Measurements from ENCODE around the gene NOLC1.
"Not testable (repeated sequence)": the region's sequence is repeated elsewhere in the genome, so short reads cannot be mapped to it uniquely, and the experiment has no call there.

NOLC1 gene

GRCh38 chr10:102157224-102157623 lies 5.0 kb downstream of the NOLC1 start:
- DNase-seq, result peak; percentile 23

DNA sequence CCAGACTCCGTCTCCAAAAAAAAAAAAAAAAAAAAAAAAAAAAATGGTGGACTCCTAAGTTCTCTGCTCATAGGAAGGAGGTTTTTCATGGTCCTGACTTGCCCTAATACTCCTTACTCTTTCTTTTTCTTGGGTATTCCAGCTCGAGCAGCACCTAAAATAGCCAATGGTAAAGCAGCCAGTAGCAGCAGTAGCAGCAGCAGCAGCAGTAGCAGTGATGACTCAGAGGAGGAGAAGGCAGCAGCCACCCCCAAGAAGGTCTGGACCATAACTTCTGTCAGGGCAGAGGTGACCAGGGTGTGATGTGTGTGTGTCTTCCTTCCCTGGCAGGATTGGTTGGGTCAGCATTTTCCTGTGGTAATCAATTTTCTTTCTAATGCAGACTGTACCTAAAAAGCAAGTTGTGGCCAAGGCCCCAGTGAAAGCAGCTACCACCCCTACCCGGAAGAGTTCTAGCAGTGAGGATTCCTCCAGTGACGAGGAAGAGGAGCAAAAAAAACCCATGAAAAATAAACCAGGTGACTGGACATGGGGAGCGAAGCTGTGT lies 6.9 kb downstream of the NOLC1 start:
- DNase-seq, result no peak

- DNase-seq, result no peak
Observed at GRCh38 chr10:102159831-102160230, 7.6 kb downstream of the NOLC1 start.

DNA sequence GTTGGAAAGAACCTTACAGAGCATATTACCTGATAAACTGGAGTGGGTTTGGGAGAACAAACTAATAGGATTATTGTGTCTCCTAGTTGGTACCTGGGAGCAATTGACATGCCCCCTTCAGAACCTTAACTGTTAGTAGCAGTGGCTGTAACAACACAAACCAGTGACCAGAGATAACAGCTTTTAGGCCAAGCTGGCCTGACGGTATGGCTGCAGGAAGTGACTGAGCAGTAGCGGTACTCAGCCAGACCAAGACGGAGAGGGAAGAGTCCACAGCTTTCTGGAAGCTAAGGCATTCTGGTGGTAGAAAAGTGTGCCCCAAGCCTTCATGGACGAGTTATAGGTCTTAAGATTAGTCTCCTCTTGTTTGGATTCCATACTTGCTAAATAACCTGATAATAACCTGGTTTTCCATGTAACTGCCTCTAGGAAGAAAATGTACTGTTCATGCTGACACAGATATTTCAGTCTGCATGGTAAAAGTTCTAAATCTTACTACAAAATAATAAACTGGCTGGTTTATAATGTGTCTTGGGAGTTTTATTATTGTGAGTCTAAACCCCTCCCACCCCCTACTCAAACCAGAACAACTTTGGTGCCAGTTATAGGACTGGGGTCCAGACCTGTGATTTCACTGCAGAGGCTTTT lies 11.3 kb downstream of the NOLC1 start:
- no peak for DNase-seq

DNA sequence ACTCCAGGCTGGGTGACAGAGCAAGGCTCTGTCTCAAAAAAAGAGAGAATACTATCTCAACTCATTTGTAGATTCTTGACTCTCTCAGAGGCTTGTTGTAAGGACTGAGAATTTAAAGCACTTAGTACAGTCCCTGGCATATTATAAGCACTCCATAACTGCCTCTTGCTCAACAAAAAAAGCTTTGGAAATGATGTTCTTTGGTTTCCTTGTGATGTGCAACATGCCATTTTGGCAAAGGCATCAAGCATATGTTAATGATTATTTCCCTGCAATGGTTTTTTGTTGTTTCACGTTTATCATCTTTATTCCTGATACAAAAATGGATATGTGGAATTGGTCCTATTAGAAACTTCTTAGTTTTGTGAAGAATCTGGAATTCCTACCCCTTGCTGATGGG lies 15.7 kb downstream of the NOLC1 start:
- no peak for DNase-seq

DNA sequence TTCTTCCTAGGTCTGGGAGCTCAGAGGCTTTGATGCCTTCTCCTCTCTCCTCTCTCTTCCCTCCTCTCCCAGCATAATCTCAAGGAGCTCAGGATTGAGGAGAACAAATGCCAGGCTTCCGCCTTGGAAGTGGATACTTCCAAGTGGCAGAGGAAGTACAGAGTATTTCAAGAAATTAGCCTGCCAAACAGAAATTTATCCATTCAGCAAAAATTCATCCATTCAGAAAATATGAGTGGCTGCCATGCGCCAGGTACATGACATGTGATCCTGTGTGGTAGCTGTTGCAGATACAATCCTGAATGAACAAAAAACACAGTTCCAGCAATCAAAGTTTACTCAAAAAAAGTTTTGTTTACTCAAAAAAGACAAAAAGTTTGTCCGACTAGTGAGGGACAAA lies 18.4 kb downstream of the NOLC1 start:
- DNase-seq, result no peak

GRCh38 chr10:102172288-102172687 lies 20.1 kb downstream of the NOLC1 start:
- no peak for DNase-seq

- DNase-seq, result no peak
Observed at GRCh38 chr10:102175415-102175814, 23.2 kb downstream of the NOLC1 start.

DNA sequence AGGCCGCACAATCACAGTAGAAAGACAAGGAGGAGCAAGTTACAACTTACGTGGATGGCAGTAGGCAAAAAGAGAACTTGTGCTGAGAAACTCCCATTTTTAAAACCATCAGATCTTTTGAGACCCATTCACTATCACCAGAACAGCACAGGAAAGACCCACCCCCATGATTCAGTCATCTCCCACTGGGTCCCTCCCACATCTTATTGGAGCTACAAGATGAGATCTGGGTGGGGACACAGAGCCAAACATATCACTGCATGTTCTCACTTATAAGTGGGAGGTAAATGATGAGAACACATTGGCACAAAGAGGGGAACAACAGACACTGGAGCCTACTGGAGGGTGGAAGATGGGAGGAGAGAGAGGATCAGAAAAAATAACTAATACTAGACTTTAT lies 32.4 kb downstream of the NOLC1 start:
- no peak for DNase-seq

DNA sequence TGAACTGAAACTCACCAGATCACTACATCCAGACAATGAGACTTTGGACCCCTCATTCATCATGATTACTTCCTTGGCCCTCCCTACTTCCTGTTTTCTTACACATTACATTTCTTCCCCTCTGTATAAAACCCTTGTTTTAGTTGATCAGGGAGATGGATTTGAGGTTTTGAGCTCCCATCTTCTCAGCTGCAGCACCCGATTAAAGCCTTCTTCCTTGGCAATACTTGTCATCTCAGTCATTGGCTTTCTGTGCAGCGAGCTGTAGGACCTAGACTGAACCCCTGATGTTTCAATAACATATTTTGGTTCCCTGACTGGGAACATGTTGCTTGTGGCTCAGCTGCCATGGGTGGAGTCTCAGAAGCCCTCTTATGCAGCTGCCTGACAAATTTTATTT lies 33.1 kb downstream of the NOLC1 start:
- no peak for DNase-seq

- peak; percentile 1 for DNase-seq
Observed at GRCh38 chr10:102185811-102186527, 33.8 kb downstream of the NOLC1 start.

DNA sequence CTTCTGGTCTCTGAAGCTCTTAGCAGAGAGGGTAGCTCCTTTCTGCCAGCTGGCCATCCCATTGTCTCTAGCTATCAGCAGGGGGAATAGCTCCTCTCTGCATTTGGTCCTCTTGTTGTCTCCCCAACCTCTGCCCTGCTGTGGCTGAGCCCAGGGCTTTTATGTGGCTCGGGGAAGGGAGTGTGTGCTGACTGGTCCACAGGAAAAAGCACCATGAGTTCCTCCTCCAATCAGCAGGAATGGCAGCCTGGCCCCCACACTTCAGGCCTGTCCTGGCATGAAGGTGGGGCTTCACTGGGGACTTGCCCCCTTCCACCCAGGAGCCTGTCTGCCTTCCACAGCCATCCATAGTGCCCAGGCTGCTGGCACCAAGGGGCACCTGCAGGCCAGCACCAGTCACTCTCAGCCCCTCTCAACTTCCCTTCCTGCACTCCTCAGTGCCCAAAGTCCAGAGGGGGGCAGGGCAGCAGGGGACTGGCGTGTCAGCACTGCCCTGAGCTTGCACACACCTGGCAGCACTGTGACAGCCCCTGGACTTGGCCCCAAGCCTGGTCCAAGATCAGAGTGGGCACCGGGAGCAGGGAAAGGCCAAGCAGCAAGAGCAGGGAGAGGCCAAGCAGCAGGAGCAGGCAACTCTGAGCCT lies 36.2 kb downstream of the NOLC1 start:
- DNase-seq, result no peak

GRCh38 chr10:102188941-102189898 lies 37.0 kb downstream of the NOLC1 start:
- not testable (repeated sequence) for DNase-seq

- DNase-seq, result no peak
Observed at GRCh38 chr10:102191956-102192355, 39.8 kb downstream of the NOLC1 start.

- DNase-seq, result no peak
Observed at GRCh38 chr10:102195296-102195870, 43.2 kb downstream of the NOLC1 start.

- no peak for DNase-seq
Observed at GRCh38 chr10:102196893-102197292, 44.7 kb downstream of the NOLC1 start.

GRCh38 chr10:102198027-102198426 lies 45.8 kb downstream of the NOLC1 start:
- DNase-seq, result no peak

DNA sequence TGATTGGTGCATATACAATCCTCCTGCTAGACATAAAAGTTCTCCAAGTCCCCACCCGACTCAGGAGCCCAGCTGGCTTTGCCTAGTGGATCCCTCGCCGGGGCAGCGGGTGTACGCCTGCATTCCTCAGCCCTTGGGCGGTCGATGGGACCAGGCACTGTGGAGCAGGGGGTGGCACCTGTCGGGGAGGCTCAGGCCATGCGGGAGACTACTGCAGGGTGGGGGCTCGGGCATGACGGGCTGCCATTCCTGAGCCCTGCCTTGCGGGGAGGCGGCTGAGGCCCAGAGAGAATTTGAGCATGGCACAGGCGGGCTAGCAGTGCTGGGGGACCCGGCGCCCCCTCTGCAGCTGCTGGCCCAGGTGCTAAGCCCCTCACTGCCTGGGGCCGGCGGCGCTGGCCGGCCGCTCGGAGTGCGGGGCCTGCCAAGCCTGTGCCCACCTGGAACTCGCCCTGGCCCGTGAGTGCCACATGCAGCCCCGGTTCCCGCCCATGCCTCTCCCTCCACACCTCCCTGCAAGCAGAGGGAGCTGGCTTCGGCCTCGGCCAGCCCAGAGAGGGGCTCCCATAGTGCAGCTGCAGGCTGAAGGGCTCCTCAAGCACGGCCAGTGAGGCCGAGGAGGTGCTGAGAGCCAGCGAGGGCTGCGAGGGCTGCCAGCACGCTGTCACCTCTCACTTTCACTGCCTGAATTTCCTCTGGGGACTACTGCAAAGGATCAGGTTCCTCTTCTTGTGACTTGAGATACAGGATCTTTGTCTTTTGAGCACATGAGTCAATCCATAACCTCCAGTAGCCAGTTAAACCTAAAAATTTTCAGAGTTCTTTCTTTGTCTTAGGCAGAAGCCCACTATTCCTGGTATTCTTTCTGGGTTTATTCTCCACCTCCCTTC lies 48.8 kb downstream of the NOLC1 start:
- no peak for DNase-seq

DNA sequence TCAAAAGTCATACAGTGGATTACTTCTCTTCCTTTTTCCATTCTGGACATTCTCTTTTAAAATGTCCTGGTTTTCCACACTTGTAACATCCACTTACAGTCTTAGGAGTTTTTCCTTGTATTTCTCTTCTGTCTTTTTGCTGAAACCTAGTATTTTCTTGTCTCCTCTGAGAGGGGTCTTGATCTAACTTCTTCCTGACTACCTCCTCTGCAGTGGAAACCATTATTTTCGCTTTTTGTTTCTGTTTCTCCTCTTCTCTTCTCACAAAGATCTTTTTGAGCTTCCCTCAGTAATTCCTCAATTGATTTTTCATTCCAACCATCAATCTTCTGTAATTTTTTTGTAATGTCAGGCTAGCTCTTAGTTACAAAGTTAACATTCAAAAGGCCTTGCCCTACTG lies 50.2 kb downstream of the NOLC1 start:
- no peak for DNase-seq

DNA sequence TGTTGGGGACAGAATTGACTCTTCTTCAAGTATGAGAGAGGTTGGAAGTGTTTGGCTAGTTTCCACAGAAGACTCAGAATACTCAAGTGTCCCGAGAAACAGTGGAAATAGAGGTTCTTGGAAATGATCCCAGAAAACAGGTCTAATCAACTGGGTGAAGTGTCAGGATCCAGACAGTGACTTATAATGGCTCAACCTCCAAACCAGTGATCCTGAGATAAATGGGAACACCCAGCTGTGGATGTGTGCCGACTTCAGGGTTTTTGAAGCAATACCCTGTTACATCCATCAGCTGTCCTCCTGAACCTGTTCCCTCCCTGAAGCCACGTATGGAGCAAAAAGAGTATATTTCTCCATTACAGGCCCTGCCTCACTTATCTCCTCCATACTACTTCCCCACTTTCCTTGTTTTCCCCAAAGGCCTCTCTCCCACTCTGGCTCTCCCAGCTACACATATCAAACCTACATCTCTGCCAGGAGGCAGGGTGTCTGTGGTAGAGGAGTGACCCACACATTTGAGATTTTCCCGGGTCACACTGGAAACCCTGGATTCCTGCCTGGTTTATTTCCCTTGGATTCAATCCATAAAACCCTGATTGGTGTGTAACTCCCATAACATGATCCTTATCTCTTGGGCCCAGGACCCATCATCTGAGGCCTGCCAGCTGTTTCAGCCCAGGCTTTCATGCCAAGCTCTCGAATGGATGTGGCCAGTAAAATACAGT lies 56.3 kb downstream of the NOLC1 start:
- no peak for DNase-seq

Measured in NCI-H69 (cell line).